HepG2 (cell line): ENCODE measurements around the gene KCNMA1. TPM values are rescaled to one million over a fixed set of nuclear protein-coding genes. Genes with fewer than 3 reads are reported as not detected.

Experiments used
- ATAC-seq: fragments of 200-7000 bp; cut with Tn5 transposase; 3 replicates; pipeline ENCODE4 v1.9.1; 2020; ENCODE audit warnings: mild to moderate bottlenecking, moderate library complexity
- BruUV-seq: library from RNA; stranded (reverse); fragments of 400-500 nt; replicated peaks from 2 replicates; lab custom pipeline; 2021; lab: Mats Ljungman, UMichigan
- CTCF ChIA-PET: fragments of 300-600 bp; formaldehyde crosslinking; extraction: SDS; loops from one replicate; lab custom pipeline; 2021; ENCODE audit warnings: low total read pairs, inconsistent platforms, low intra/inter-chr PET ratio; lab: Yijun Ruan, JAX
- POLR2A ChIA-PET: fragments of 350-600 bp; sonication (Branson Sonifier 250); formaldehyde crosslinking; loops from one replicate; lab custom pipeline; 2020; ENCODE audit warnings: antibody characterized with exemption, inconsistent platforms; lab: Yijun Ruan, JAX
- DNase-seq: peaks from one replicate; pipeline ENCODE4 v3.0.0-alpha.2; 2015; ENCODE audit warnings: low spot score
- FAIRE-seq: peaks from 3 replicates; lab custom pipeline; 2011; peaks lifted over from hg19 to GRCh38; lab: Jason Lieb, UNC
- H2AFZ ChIP-seq: one replicate; pipeline ENCODE4 v1.6.1; 2011; ENCODE audit warnings: low read length, inconsistent platforms
- H3K27ac ChIP-seq: fragments of 300-600 bp; 3 replicates; pipeline ENCODE4 v1.8.0; 2011; ENCODE audit warnings: mixed run types, mild to moderate bottlenecking, mixed read lengths, low read length, inconsistent platforms; ENCODE audit not compliant: insufficient read depth; ENCODE audit errors: extremely low read length
- H3K27me3 ChIP-seq, 2 experiments: fragments of 200-600 bp in 1 of 2; 2 replicates in 1 of 2; 3 replicates in 1 of 2; pipeline versions ENCODE4 v1.6.0 to v1.8.0; 2011; ENCODE audit warnings: low read length in 2 of 2, mild to moderate bottlenecking in 2 of 2, moderate library complexity in 2 of 2, inconsistent platforms in 1 of 2; ENCODE audit not compliant: insufficient read depth in 2 of 2, control insufficient read depth in 1 of 2
- H3K36me3 ChIP-seq, 2 experiments: fragments of 200-600 bp in 1 of 2; replicated peaks in 1 of 2; 2 replicates in 1 of 2; 3 replicates in 1 of 2; pipeline versions ENCODE4 v1.5.1 to v1.8.0; 2011; ENCODE audit warnings: low read length in 2 of 2, inconsistent platforms in 1 of 2; ENCODE audit not compliant: insufficient read depth in 2 of 2, control insufficient read depth in 1 of 2
- H3K4me1 ChIP-seq: 2 replicates; pipeline ENCODE4 v1.5.1; 2012; ENCODE audit warnings: low read length, inconsistent platforms; ENCODE audit not compliant: insufficient read depth
- H3K4me2 ChIP-seq: 2 replicates; pipeline ENCODE4 v1.6.0; 2011; ENCODE audit warnings: low read depth, low read length, inconsistent platforms
- H3K4me3 ChIP-seq, 3 experiments: fragments of 200-600 bp in 1 of 3; sonication (generic), shearing (Covaris generic) in 1 of 3; replicated peaks in 1 of 3; 2 replicates each; pipeline ENCODE4 v1.5.1; 2011 to 2016; ENCODE audit warnings: low read length in 3 of 3, inconsistent platforms in 2 of 3, low read depth in 2 of 3, mild to moderate bottlenecking in 2 of 3, control low read depth in 1 of 3, mixed read lengths in 1 of 3; ENCODE audit not compliant: insufficient read depth in 1 of 3
- H3K79me2 ChIP-seq: one replicate; pipeline ENCODE4 v1.6.1; 2011; ENCODE audit warnings: low read length, inconsistent platforms; ENCODE audit not compliant: insufficient read depth
- H3K9ac ChIP-seq: 2 replicates; pipeline ENCODE4 v1.6.0; 2011; ENCODE audit warnings: mild to moderate bottlenecking, low read depth, low read length, inconsistent platforms; ENCODE audit not compliant: insufficient read depth
- H3K9me3 ChIP-seq: 2 replicates; pipeline ENCODE4 v1.5.1; 2012; ENCODE audit warnings: mild to moderate bottlenecking, low read length
- H4K20me1 ChIP-seq: 2 replicates; pipeline ENCODE4 v1.6.0; 2011; ENCODE audit warnings: inconsistent platforms, mild to moderate bottlenecking, low read length, moderate library complexity; ENCODE audit not compliant: insufficient read depth
- AHR ChIP-seq: IDR thresholded peaks from 2 replicates; pipeline ENCODE4 v1.6.1; 2018; ENCODE audit warnings: missing genetic modification reagents, missing compliant biosample characterization
- ATF1 ChIP-seq: IDR thresholded peaks from 2 replicates; pipeline ENCODE4 v1.6.1; 2016; ENCODE audit warnings: mild to moderate bottlenecking, control low read depth
- HMGXB4 ChIP-seq, 2 experiments: sonication (generic) in 1 of 2; formaldehyde crosslinking in 1 of 2; IDR thresholded peaks; 2 replicates each; pipeline versions ENCODE4 v1.4.0 to v1.6.1; 2018 to 2020; ENCODE audit warnings: missing genetic modification reagents in 2 of 2, borderline replicate concordance in 1 of 2, low read depth in 1 of 2, mild to moderate bottlenecking in 1 of 2, missing biosample characterization in 1 of 2
- HNF4A ChIP-seq: sonication (generic); formaldehyde crosslinking; IDR thresholded peaks from 2 replicates; pipeline ENCODE4 v1.4.0; 2020; ENCODE audit warnings: missing genetic modification reagents
- MYNN ChIP-seq: sonication (generic); formaldehyde crosslinking; IDR thresholded peaks from 2 replicates; pipeline ENCODE4 v1.4.0; 2020; ENCODE audit warnings: mild to moderate bottlenecking, low read depth, missing genetic modification reagents
- NR1H2 ChIP-seq: sonication (generic); formaldehyde crosslinking; IDR thresholded peaks from 2 replicates; pipeline ENCODE4 v1.8.1; 2022; ENCODE audit warnings: low read depth, missing genetic modification reagents, borderline replicate concordance
- REXO4 ChIP-seq: sonication (generic); formaldehyde crosslinking; IDR thresholded peaks from 2 replicates; pipeline ENCODE4 v1.8.0; 2022; ENCODE audit warnings: missing genetic modification reagents, mild to moderate bottlenecking, borderline replicate concordance
- THYN1 ChIP-seq: sonication (generic); formaldehyde crosslinking; IDR thresholded peaks from 2 replicates; pipeline ENCODE4 v1.8.1; 2023; ENCODE audit warnings: low read depth, mild to moderate bottlenecking, moderate library complexity, missing genetic modification reagents, borderline replicate concordance
- ZBED4 ChIP-seq: sonication (generic); formaldehyde crosslinking; IDR thresholded peaks from 2 replicates; pipeline ENCODE4 v1.4.0; 2020; ENCODE audit warnings: missing genetic modification reagents, borderline replicate concordance
- ZFP90 ChIP-seq: sonication (generic); formaldehyde crosslinking; IDR thresholded peaks from 2 replicates; pipeline ENCODE4 v1.8.0; 2022; ENCODE audit warnings: missing genetic modification reagents, mild to moderate bottlenecking, inconsistent platforms, borderline replicate concordance
- ZNF253 ChIP-seq: sonication (generic); formaldehyde crosslinking; IDR thresholded peaks from 2 replicates; pipeline ENCODE4 v1.8.0; 2022; ENCODE audit warnings: mild to moderate bottlenecking, missing genetic modification reagents, borderline replicate concordance
- WGBS: methylation state at CpG from one replicate; pipeline ENCODE4 v1.1.6; 2017; ENCODE audit warnings: low lambda C conversion rate; 5-methylcytosine and 5-hydroxymethylcytosine counted together
- in situ Hi-C: cut with HindIII; loops from 2 replicates; pipeline ENCODE4 v1.10.0; 2017; ENCODE audit warnings: low pct_unique_long_range_greater_than_20kb; ENCODE audit not compliant: extremely low pct_ligation_motif_present
- intact Hi-C: fragments of 100-400 bp; cut with micrococcal nuclease; formaldehyde crosslinking; loops from one replicate; pipeline ENCODE4 v1.10.0; 2022; ENCODE audit not compliant: unreplicated experiment
- polyA plus RNA-seq, 8 experiments: library from polyadenylated mRNA; depleted of rRNA in 3 of 8; stranded (reverse) in 7 of 8; unstranded in 1 of 8; fragments of >200 nt; fragmentation: Illumina TruSeq in 4 of 8; extraction: Trizol in 4 of 8; gene quantifications; 2 replicates each; pipeline versions ENCODE4 v1.2.1 to v1.2.3, GENCODE V29; 2011 to 2016; ENCODE audit warnings: low read depth in 4 of 8, missing spikeins in 1 of 8, mixed read lengths in 1 of 8; ENCODE audit not compliant: insufficient read depth in 1 of 8
- total RNA-seq, 5 experiments: library from RNA; depleted of rRNA; stranded (reverse); fragments of >200 nt; fragmentation: Illumina TruSeq; extraction: Trizol; gene quantifications; 2 replicates each; pipeline ENCODE4 v1.2.3, GENCODE V29; 2016; ENCODE audit warnings: low read depth in 1 of 5
- TF ChIP-seq, protein P1 (sequence below): sonication (generic); formaldehyde crosslinking; IDR thresholded peaks from 2 replicates; pipeline ENCODE4 v1.5.0; 2020; ENCODE audit warnings: missing genetic modification reagents
- TF ChIP-seq, protein P2 (sequence below): sonication (generic); formaldehyde crosslinking; IDR thresholded peaks from 2 replicates; pipeline ENCODE4 v1.4.0; 2020; ENCODE audit warnings: low read depth, mild to moderate bottlenecking, missing genetic modification reagents

Gene KCNMA1
- total and polyA plus RNA-seq, 2 of the 13 experiments (the other 11 are each of a cell fraction or from before 2014, with no cell fraction given) = 0.02 TPM; not detected in 1

- no peaks in the 10 kb centered on the region for H3K9me3 ChIP-seq
- 0 out of 5 replicates have a peak, but pooled peaks cover 0 to 2% of the 10 kb centered on the region in 2 experiments for H3K27me3 ChIP-seq
- no peaks in the 10 kb centered on the region for H3K36me3 ChIP-seq
- no peak for FAIRE-seq
- no peak overlapping the region for H3K9ac ChIP-seq
- POLR2A ChIA-PET = no interaction called here
- in situ Hi-C loops (no loop called here), intact Hi-C loops (no loop called here)
- CTCF ChIA-PET = no interaction called here
- BruUV-seq = no TSS peak
- DNase-seq = no peak
- TF ChIP-seq THYN1 (CRISPR knock-in tag) (no peak), NR1H2 (CRISPR knock-in tag) (no peak), ZBED4 (CRISPR knock-in tag) (no peak), ZNF253 (no peak), HNF4A (CRISPR knock-in tag) (no peak), HMGXB4 (CRISPR knock-in tag; IDR thresholded peaks at IDR 0.05; ENCODE audit: borderline replicate concordance in 1 of 2, low read depth in 1 of 2) (no peak), MYNN (CRISPR knock-in tag) (no peak), ATF1 (CRISPR knock-in tag) (no peak), AHR (CRISPR knock-in tag) (no peak), REXO4 (CRISPR knock-in tag) (no peak), ZFP90 (CRISPR knock-in tag) (no peak)
- TF ChIP-seq, protein P1, sequence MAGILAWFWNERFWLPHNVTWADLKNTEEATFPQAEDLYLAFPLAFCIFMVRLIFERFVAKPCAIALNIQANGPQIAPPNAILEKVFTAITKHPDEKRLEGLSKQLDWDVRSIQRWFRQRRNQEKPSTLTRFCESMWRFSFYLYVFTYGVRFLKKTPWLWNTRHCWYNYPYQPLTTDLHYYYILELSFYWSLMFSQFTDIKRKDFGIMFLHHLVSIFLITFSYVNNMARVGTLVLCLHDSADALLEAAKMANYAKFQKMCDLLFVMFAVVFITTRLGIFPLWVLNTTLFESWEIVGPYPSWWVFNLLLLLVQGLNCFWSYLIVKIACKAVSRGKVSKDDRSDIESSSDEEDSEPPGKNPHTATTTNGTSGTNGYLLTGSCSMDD (CRISPR knock-in tag) = no peak
- TF ChIP-seq, protein P2, sequence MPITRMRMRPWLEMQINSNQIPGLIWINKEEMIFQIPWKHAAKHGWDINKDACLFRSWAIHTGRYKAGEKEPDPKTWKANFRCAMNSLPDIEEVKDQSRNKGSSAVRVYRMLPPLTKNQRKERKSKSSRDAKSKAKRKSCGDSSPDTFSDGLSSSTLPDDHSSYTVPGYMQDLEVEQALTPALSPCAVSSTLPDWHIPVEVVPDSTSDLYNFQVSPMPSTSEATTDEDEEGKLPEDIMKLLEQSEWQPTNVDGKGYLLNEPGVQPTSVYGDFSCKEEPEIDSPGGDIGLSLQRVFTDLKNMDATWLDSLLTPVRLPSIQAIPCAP (CRISPR knock-in tag) = no peak
- H3K27ac ChIP-seq = no peak overlapping the region
- H3K4me3 ChIP-seq = no peak overlapping the region
- H3K4me2 ChIP-seq = no peak overlapping the region
- H4K20me1 ChIP-seq = no peaks in the 10 kb centered on the region
- H3K79me2 ChIP-seq = no peaks in the 10 kb centered on the region
- ATAC-seq = no peak
- 31% methylated on average over 4 of the region's 4 CpGs for WGBS
- no peak overlapping the region for H2AFZ ChIP-seq
- no peaks in the 10 kb centered on the region for H3K4me1 ChIP-seq
Measured at GRCh38 chr10:77431980-77432797, 205.4 kb downstream of the KCNMA1 start.
